Psoas muscle (tissue), 8 donors: ENCODE measurements around the gene RTN4RL1. TPM values are rescaled to one million over a fixed set of nuclear protein-coding genes. Genes with fewer than 3 reads are reported as not detected.

Source experiments
- ATAC-seq, 4 donors: fragments of 200-7000 bp; cut with Tn5 transposase; one replicate each; pipeline ENCODE4 v1.9.1; 2020; ENCODE audit warnings: moderate library complexity in 3 of 4, mild to moderate bottlenecking in 2 of 4
- DNase-seq, 2 donors: peaks; one replicate each; pipeline ENCODE4 v3.0.0-alpha.2; 2020
- H3K27ac ChIP-seq: fragments of 200-600 bp; one replicate; pipeline ENCODE4 v1.8.0; 2022
- H3K27me3 ChIP-seq, 3 donors: fragments of 200-600 bp in 1 of 3; one replicate each; pipeline versions ENCODE4 v1.6.1 to v1.8.0; 2013 to 2022; ENCODE audit warnings: low read length in 2 of 3, mild to moderate bottlenecking in 2 of 3, moderate library complexity in 1 of 3; ENCODE audit not compliant: insufficient read depth in 3 of 3
- H3K36me3 ChIP-seq, 2 donors: fragments of 200-600 bp in 1 of 2; one replicate each; pipeline versions ENCODE4 v1.6.1 to v1.8.0; 2013 to 2022; ENCODE audit warnings: low read depth in 1 of 2, mild to moderate bottlenecking in 1 of 2, moderate library complexity in 1 of 2; ENCODE audit not compliant: insufficient read depth in 1 of 2
- H3K4me1 ChIP-seq: fragments of 200-600 bp; one replicate; pipeline ENCODE4 v1.8.0; 2022
- H3K4me3 ChIP-seq: fragments of 200-600 bp; one replicate; pipeline ENCODE4 v1.8.0; 2022; ENCODE audit warnings: mild to moderate bottlenecking
- H3K9me3 ChIP-seq: fragments of 200-600 bp; one replicate; pipeline ENCODE4 v1.8.0; 2022
- WGBS, 3 donors: extraction: QIAGEN DNeasy Blood & Tissue Kit; methylation state at CpG; one replicate each; pipeline versions ENCODE4 v1.1.6 to v1.1.7; 2013; 5-methylcytosine and 5-hydroxymethylcytosine counted together
- intact Hi-C, 2 donors: fragments of 100-400 bp; cut with DNase I; formaldehyde crosslinking; loops; one replicate each; pipeline versions ENCODE4 v1.11.0 to v1.14.2; 2022
- polyA plus RNA-seq, 3 donors: library from polyadenylated mRNA; stranded (reverse); fragments of 200-250 nt; gene quantifications; one replicate each; pipeline ENCODE4 v1.2.3, GENCODE V29; 2013
- total RNA-seq, 4 donors: library from RNA; stranded (reverse); fragmentation: NEBNext Ultra II Directional in 2 of 4; extraction: Animal tissue kit (Norgen Biotek cat#: 25700) in 2 of 4; gene quantifications; one replicate each; pipeline versions ENCODE4 v1.2.1 to v1.2.4, GENCODE V29; 2021 to 2023
- TF ChIP-seq, protein P1 (sequence below): fragments of 200-600 bp; IDR thresholded peaks from one replicate; pipeline ENCODE4 v1.8.0; 2022; ENCODE audit warnings: antibody characterized with exemption
- donor health status: healthy with polysubstance abuse.
- donor health status: DM: no; HTN: no; CAD: no; lungs with moderate emphysema.
- donor health status: Bipolar disorder and iron deficiency.
- donor health status: healthy.
- donor health status: DM: yes; HTN: yes; CAD: no.
- donor health status: DM: no; HTN: no; CAD: no.
- donor health status: DM: no; HTN: no; CAD: no.
- donor health status: DM: yes; HTN: yes; CAD: no.

Gene RTN4RL1
- total and polyA plus RNA-seq, 7 donors, result 0.44 to 1.8 (median 0.75) TPM

DNA sequence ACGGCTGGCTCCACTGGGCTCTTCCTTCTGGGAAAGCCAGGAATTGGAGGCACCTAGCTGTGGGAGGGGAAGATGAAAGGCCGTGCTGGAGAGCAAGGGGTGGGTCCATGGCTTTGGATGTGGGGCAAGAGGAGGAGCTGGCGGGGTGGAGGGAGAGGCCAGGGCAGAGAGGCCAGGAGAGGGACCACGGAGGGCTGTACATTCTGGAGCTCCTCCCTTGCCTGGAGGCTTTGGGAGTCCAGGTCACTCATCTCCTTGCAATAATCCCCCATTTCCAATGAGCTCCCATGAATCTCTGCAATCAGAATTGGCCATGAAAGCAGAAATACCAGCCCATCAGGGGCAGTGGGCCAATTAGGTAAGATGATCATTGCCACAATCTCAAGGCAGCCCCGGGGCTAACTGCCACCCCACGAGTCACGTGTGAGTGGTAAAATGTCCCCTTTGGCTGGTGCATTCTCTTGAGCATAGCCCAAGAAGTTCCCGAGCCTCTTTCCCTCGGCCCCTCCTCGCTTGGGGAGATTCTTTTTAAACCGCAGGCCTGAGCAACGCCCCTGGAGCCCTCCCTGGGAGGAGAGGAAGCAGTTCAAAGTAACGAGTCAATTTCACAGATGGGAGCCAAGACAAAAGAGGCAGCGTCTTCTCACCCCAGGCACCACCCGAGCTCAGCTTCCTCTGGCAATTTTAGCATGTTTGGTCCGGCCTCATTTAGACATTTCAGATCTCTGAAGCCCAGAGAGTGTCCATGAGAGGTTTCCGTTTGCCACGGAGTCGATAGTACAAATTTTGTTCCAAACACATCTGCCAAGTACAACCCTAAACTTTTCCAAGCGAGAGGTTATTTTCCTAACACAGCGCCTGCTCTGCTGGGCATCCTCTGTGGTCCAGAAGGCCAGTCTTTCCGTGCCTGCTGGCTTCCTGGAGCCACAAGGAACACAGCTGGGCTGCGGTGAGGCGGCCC, 13.4 kb downstream of the RTN4RL1 start:
- TF ChIP-seq, protein P1, sequence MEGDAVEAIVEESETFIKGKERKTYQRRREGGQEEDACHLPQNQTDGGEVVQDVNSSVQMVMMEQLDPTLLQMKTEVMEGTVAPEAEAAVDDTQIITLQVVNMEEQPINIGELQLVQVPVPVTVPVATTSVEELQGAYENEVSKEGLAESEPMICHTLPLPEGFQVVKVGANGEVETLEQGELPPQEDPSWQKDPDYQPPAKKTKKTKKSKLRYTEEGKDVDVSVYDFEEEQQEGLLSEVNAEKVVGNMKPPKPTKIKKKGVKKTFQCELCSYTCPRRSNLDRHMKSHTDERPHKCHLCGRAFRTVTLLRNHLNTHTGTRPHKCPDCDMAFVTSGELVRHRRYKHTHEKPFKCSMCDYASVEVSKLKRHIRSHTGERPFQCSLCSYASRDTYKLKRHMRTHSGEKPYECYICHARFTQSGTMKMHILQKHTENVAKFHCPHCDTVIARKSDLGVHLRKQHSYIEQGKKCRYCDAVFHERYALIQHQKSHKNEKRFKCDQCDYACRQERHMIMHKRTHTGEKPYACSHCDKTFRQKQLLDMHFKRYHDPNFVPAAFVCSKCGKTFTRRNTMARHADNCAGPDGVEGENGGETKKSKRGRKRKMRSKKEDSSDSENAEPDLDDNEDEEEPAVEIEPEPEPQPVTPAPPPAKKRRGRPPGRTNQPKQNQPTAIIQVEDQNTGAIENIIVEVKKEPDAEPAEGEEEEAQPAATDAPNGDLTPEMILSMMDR, result no peak
- H3K36me3 ChIP-seq, result no peaks in the 10 kb centered on the region
- H3K9me3 ChIP-seq, result no peaks in the 10 kb centered on the region
- no peaks in the 10 kb centered on the region for H3K27me3 ChIP-seq
- intact Hi-C loops, result no loop called here
- ATAC-seq (peak; percentile 55 to 66 (median 58)), DNase-seq (peak; percentile 53 to 64)
- peak overlapping the region; percentile 54 for H3K27ac ChIP-seq
- peak overlapping the region; percentile 41 for H3K4me3 ChIP-seq
- H3K4me1 ChIP-seq, result peaks cover 5% of the 10 kb centered on the region
- 15 to 17% (median 16%) methylated on average over 24 of the region's 24 CpGs for WGBS, 3 donors

DNA sequence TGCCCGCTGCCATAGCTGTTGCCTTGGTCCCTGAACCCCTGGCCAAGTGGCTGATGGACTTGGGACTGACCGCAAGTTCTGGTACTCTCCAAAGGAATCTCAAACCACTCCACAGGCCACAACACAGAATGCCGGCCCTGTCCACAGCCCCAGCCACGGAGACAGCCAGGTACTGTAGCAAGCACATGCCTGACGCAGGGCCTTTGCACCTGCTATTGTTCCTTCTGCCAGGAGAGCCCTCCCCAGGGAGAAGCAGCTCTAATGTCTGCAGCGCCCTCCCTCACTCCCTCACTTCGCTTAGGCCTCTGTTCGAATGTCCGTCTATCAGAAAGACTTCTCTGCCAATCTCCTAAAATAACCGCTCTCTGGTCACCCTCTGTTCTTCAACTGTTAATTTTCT, 15.4 kb downstream of the RTN4RL1 start:
- Histone ChIP-seq H3K4me3 (no peak overlapping the region), H3K36me3 (no peaks in the 10 kb centered on the region), H3K4me1 (peaks cover 12% of the 10 kb centered on the region), H3K27me3 (no peaks in the 10 kb centered on the region), H3K27ac (no peak overlapping the region), H3K9me3 (no peaks in the 10 kb centered on the region)
- WGBS, 3 donors, result 83 to 89% (median 88%) methylated on average over 7 to 10 of the region's 10 CpGs
- DNase-seq (no peak), ATAC-seq (no peak)
- TF ChIP-seq, protein P1, result no peak
- intact Hi-C loops, result no loop called here

DNA sequence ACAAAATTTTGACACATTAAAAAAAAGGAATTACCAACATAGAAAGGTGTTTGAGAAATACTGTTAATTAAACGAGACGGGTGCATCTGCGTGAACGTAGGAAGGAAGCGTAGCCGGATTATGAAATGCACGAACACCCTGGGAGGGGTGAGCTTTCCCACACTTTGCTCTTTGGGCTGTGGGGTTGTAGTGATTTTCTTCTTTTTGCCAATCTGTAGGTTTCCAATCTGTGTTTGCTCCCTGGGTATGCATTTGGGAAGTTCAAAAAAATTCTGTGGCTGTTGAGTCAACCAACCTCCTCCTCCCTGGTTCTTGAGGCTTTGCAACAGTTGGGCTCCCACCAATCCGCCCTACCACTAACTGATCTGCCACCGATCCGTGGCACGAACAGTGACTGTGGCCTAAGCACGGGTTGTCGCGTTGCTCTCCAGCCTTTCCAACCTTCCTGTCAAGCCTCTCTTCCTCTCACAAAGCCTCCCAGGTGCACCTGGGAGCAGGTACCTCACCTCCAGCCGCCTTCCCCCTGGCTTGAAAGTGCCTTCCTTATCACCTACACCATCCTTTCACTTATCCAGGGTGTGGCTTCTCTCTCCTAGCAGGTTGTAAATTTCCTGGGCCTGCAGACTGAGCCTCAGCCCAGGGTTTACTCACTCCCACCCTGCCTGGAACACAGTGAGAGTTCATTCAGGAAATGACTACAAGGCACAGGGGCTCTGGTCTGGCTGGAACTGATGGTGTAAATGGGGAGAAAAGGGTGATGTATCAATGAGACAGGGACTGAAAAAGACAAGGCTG, 16.6 kb downstream of the RTN4RL1 start:
- peak in 1 of 2 donors; percentile 21 for DNase-seq
- Histone ChIP-seq H3K27ac (no peak overlapping the region), H3K4me1 (peaks cover 17% of the 10 kb centered on the region), H3K9me3 (no peaks in the 10 kb centered on the region), H3K36me3 (no peaks in the 10 kb centered on the region), H3K4me3 (no peak overlapping the region), H3K27me3 (no peaks in the 10 kb centered on the region)
- no peak for ATAC-seq
- WGBS, 3 donors, result 87 to 93% (median 92%) methylated on average over 15 of the region's 15 CpGs
- intact Hi-C loops, result no loop called here
- TF ChIP-seq, protein P1, result no peak

DNA sequence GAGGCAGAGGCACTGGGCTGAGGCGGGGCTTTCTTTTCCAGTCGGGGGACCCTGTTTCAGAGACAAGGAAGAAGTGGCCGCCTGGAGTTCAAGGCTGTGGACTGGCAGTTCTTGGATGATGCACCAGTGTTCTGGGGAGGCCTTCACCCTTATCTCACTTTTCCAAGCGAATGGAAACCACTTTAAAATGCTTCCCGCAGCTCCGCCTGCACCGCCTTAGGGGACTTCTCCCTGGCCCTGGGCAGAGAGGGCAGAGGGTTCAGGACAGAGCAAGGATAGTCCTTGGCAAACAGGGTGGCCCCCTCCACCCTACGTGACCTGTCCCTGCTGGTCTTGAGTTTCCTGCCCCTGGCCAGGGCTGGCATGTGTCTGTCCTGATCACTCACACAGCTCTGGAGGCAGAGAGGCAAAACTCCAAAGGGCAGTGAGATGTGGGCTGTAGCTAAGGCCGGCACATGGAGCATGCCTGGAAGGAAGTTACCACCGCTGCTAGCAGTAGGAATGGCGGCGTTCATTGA, 20.6 kb downstream of the RTN4RL1 start:
- H3K27me3 ChIP-seq, result no peaks in the 10 kb centered on the region
- ATAC-seq, result peak; percentile 50 to 69 (median 62)
- peak overlapping the region; percentile 73 for H3K27ac ChIP-seq
- no peaks in the 10 kb centered on the region for H3K9me3 ChIP-seq
- peaks cover 33% of the 10 kb centered on the region for H3K4me1 ChIP-seq
- DNase-seq, result peak in 1 of 2 donors; percentile 78
- intact Hi-C loops, result no loop called here
- no peaks in the 10 kb centered on the region for H3K36me3 ChIP-seq
- 31 to 55% (median 36%) methylated on average over 12 of the region's 12 CpGs for WGBS, 3 donors
- TF ChIP-seq, protein P1, result no peak
- no peak overlapping the region for H3K4me3 ChIP-seq
